Measurements from ENCODE around the gene FBXL7. TPM values are rescaled to one million over a fixed set of nuclear protein-coding genes. Genes with fewer than 3 reads are reported as not detected.

The FBXL7 gene
- total RNA-seq, 1 experiment from 2014 or later, result not detected

DNA sequence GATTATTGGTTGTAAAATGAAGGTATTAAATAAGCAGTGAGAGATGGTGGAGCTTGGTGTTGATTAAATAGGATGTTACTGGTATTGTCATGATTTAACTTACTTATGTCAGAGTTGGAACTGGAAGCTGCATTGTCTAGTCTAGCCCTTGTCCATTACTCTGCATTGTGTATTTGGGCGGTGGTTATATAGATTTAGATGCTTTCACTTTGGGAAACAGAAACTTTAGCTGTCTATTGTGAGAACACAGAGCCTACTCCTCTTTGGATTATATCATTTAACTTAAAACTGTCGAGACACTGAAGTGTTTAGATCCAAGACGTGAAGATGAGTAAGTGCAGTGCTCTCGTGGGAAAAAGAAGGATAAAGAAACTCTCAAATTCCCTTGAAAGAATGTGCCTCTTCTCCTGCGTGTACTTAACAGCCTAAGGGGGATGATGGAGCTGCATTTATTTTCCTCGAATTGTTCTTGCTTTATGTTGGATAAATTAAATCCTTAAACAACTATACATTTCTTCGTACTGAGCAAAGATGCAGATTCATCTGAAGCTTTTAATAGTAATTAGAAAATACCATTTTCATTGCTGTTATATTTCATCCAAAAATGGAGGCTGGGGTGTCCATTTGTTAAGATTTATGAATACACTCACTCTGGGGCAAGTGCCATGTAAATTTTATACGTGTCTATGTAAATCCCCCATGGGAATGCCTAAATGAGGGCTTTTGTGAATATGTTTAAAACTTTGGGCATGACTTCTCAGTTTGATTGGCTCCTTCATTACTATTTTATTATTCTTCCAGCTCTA, 21.6 kb downstream of the FBXL7 start:
- no peaks in the 10 kb centered on the region for H3K9me3 ChIP-seq (ENCODE audit: insufficient read depth, low read depth)
- H3K27me3 ChIP-seq (ENCODE audit: insufficient read depth, low read depth), result peaks cover 22% of the 10 kb centered on the region; the same call in 1 of the 2 replicates
- H3K4me1 ChIP-seq (replicated peaks; ENCODE audit: insufficient read depth), result no peaks in the 10 kb centered on the region
- TF ChIP-seq EZH2 (IDR thresholded peaks at IDR 0.05; ENCODE audit: low read depth), result no peak
- ChIA-PET CTCF (interaction anchor here (0.6 kb wide), 1 partner anchor 1041 kb away, joined by 4 read pairs; no protein-coding TSS in a partner anchor), POLR2A (ENCODE audit: unreplicated experiment) (no interaction called here)
- H2AFZ ChIP-seq, result no peak overlapping the region
- no peaks in the 10 kb centered on the region for H3F3A ChIP-seq (ENCODE audit: insufficient read depth, low read depth)
- no peaks in the 10 kb centered on the region for H3K36me3 ChIP-seq (ENCODE audit: low read depth)
- no peak overlapping the region for H3K4me2 ChIP-seq
- H3K9me2 ChIP-seq (ENCODE audit: insufficient read depth), result no peaks in the 10 kb centered on the region
- intact Hi-C loops (cut with micrococcal nuclease; ENCODE audit: unreplicated experiment), result no loop called here
- H3K27ac ChIP-seq, result no peak overlapping the region
- H4K20me1 ChIP-seq (ENCODE audit: insufficient read depth), result no peaks in the 10 kb centered on the region
- H3K79me2 ChIP-seq (ENCODE audit: low read depth), result no peaks in the 10 kb centered on the region
- no peak overlapping the region for H3K4me3 ChIP-seq
- no TSS peak for BruUV-seq (replicated peaks)
- no peak for DNase-seq

DNA sequence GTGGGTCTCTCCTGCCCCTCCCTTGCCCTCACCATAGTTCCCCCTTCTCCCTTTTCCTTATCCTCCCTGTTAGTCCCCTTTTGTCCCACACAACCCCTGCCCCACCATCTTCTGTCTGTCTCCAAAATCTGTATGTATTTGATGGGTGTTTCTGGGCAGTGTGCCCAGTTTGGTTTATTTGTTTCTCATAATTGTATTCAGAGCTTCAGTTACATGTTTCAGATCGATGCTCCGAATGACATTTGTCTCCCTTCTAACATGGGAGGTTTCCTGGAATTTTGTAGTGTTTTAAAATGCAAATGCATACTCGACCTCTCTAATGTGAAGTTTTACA, 22.2 kb downstream of the FBXL7 start:
- POLR2A ChIA-PET (ENCODE audit: unreplicated experiment), result no interaction called here
- CTCF ChIA-PET, result no interaction called here

DNA sequence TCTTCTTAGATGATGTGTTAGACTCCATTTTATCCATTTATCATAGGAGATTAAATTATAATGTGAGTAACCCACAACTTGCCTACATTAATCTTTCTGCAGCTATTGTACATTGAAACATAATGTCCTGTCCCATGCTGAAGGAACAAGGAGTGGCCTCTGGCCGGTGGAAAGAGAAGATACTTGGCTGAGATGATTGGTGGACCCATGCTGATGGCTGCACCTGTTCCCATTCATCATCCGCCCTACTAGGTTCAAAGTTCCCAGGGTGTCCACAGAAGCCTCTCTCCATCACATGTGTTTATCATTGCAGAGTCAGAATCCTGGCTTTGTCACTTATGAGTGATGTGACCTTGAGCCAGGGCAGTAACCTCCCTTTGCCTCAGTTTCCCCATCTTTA, 24.7 kb downstream of the FBXL7 start:
- no TSS peak for BruUV-seq (replicated peaks)
- Histone ChIP-seq H3K9me2 (ENCODE audit: insufficient read depth) (no peaks in the 10 kb centered on the region), H3K27me3 (ENCODE audit: insufficient read depth, low read depth) (peaks cover 22% of the 10 kb centered on the region; the same call in 1 of the 2 replicates), H3K9me3 (ENCODE audit: insufficient read depth, low read depth) (no peaks in the 10 kb centered on the region), H3K79me2 (ENCODE audit: low read depth) (no peaks in the 10 kb centered on the region), H2AFZ (no peak overlapping the region), H3K4me1 (replicated peaks; ENCODE audit: insufficient read depth) (no peaks in the 10 kb centered on the region), H3K4me2 (no peak overlapping the region), H4K20me1 (ENCODE audit: insufficient read depth) (no peaks in the 10 kb centered on the region), H3K27ac (no peak overlapping the region), H3K4me3 (no peak overlapping the region), H3K36me3 (ENCODE audit: low read depth) (no peaks in the 10 kb centered on the region), H3F3A (ENCODE audit: insufficient read depth, low read depth) (no peaks in the 10 kb centered on the region)
- TF ChIP-seq, protein P1, sequence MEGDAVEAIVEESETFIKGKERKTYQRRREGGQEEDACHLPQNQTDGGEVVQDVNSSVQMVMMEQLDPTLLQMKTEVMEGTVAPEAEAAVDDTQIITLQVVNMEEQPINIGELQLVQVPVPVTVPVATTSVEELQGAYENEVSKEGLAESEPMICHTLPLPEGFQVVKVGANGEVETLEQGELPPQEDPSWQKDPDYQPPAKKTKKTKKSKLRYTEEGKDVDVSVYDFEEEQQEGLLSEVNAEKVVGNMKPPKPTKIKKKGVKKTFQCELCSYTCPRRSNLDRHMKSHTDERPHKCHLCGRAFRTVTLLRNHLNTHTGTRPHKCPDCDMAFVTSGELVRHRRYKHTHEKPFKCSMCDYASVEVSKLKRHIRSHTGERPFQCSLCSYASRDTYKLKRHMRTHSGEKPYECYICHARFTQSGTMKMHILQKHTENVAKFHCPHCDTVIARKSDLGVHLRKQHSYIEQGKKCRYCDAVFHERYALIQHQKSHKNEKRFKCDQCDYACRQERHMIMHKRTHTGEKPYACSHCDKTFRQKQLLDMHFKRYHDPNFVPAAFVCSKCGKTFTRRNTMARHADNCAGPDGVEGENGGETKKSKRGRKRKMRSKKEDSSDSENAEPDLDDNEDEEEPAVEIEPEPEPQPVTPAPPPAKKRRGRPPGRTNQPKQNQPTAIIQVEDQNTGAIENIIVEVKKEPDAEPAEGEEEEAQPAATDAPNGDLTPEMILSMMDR (conservative IDR thresholded peaks at IDR 0.05), result no peak
- no peak for TF ChIP-seq EZH2 (IDR thresholded peaks at IDR 0.05; ENCODE audit: low read depth)
- intact Hi-C loops (cut with micrococcal nuclease; ENCODE audit: unreplicated experiment), result no loop called here
- DNase-seq, result no peak
- CTCF ChIA-PET, result no interaction called here
- POLR2A ChIA-PET (ENCODE audit: unreplicated experiment), result no interaction called here

More for the DNA sequence above, 22.2 kb downstream of the FBXL7 start:
- no peak overlapping the region for H3K4me2 ChIP-seq
- BruUV-seq (replicated peaks), result no TSS peak
- no peak overlapping the region for H3K27ac ChIP-seq
- intact Hi-C loops (cut with micrococcal nuclease; ENCODE audit: unreplicated experiment), result no loop called here
- H3K4me3 ChIP-seq, result no peak overlapping the region
- peaks cover 22% of the 10 kb centered on the region; the same call in 1 of the 2 replicates for H3K27me3 ChIP-seq (ENCODE audit: insufficient read depth, low read depth)
- no peak for TF ChIP-seq EZH2 (IDR thresholded peaks at IDR 0.05; ENCODE audit: low read depth)
- TF ChIP-seq, protein P1 (conservative IDR thresholded peaks at IDR 0.05), result no peak
- no peaks in the 10 kb centered on the region for H3K9me2 ChIP-seq (ENCODE audit: insufficient read depth)
- no peaks in the 10 kb centered on the region for H3K4me1 ChIP-seq (replicated peaks; ENCODE audit: insufficient read depth)
- no peaks in the 10 kb centered on the region for H3K36me3 ChIP-seq (ENCODE audit: low read depth)
- no peaks in the 10 kb centered on the region for H4K20me1 ChIP-seq (ENCODE audit: insufficient read depth)
- no peak for DNase-seq
- H3K9me3 ChIP-seq (ENCODE audit: insufficient read depth, low read depth), result no peaks in the 10 kb centered on the region
- no peak overlapping the region for H2AFZ ChIP-seq
- H3K79me2 ChIP-seq (ENCODE audit: low read depth), result no peaks in the 10 kb centered on the region
- H3F3A ChIP-seq (ENCODE audit: insufficient read depth, low read depth), result no peaks in the 10 kb centered on the region
